Ishikawa (cell line): ENCODE data around the gene IFRD2.

ENCODE experiments used
- CEBPB ChIP-seq: IDR thresholded peaks from 2 replicates; pipeline ENCODE4 v1.6.1; 2012
- CREB1 ChIP-seq: IDR thresholded peaks from 2 replicates; pipeline ENCODE4 v1.6.1; 2012; ENCODE audit warnings: low read depth
- EP300 ChIP-seq: IDR thresholded peaks from 2 replicates; pipeline ENCODE4 v1.6.1; 2012; ENCODE audit warnings: borderline replicate concordance
- MAX ChIP-seq: IDR thresholded peaks from 2 replicates; pipeline ENCODE4 v1.6.1; 2012
- NFIC ChIP-seq: IDR thresholded peaks from 2 replicates; pipeline ENCODE4 v1.6.1; 2012
- RAD21 ChIP-seq: IDR thresholded peaks from 2 replicates; pipeline ENCODE4 v1.6.1; 2012; ENCODE audit warnings: low read depth
- REST ChIP-seq: IDR thresholded peaks from 2 replicates; pipeline ENCODE4 v1.6.1; 2012; ENCODE audit warnings: low read depth, mild to moderate bottlenecking
- TAF1 ChIP-seq: IDR thresholded peaks from 2 replicates; pipeline ENCODE4 v1.6.1; 2012; ENCODE audit warnings: low read depth, mild to moderate bottlenecking
- TCF12 ChIP-seq: IDR thresholded peaks from 2 replicates; pipeline ENCODE4 v1.6.1; 2012; ENCODE audit warnings: low read depth
- TEAD4 ChIP-seq: IDR thresholded peaks from 2 replicates; pipeline ENCODE4 v1.6.1; 2012
- USF1 ChIP-seq: IDR thresholded peaks from 2 replicates; pipeline ENCODE4 v1.6.1; 2012
- YY1 ChIP-seq: IDR thresholded peaks from 2 replicates; pipeline ENCODE4 v1.6.1; 2012; ENCODE audit warnings: low read depth
- ZBTB7A ChIP-seq: IDR thresholded peaks from 2 replicates; pipeline ENCODE4 v1.6.1; 2012; ENCODE audit warnings: low read depth

The IFRD2 gene

GRCh38 chr3:50299638-50299928 is 7.4 kb upstream of the IFRD2 start:
- TF ChIP-seq USF1 (0 out of 2 replicates have a peak, but pooled peaks have one; percentile 24), YY1 (no peak), CREB1 (0 out of 2 replicates have a peak, but pooled peaks have one; percentile 2), NFIC (no peak)

GRCh38 chr3:50298836-50299637 is 6.8 kb upstream of the IFRD2 start, which contains the start of the genes HYAL3 and NAA80:
Gene HYAL3 (minus strand): TSS chr3:50299405. CDS start chr3:50295602, 3,803 bp downstream.
Gene NAA80 (minus strand): TSS chr3:50299405. CDS start chr3:50297463, 1,942 bp downstream.
- TF ChIP-seq MAX (peak; percentile 80), CREB1 (0 out of 2 replicates have a peak, but pooled peaks have one; percentile 11), USF1 (no peak), YY1 (0 out of 2 replicates have a peak, but pooled peaks have one; percentile 49), RAD21 (no peak; the same call in 1 of the 2 replicates), CEBPB (no peak), EP300 (peak; percentile 35; the same call in 1 of the 2 replicates), TEAD4 (peak; percentile 31; the same call in 1 of the 2 replicates), NFIC (no peak)

GRCh38 chr3:50297896-50298725 is 5.9 kb upstream of the IFRD2 start:
- TF ChIP-seq TEAD4 (no peak), CREB1 (no peak), YY1 (no peak)

GRCh38 chr3:50297384-50297775 is 5.2 kb upstream of the IFRD2 start:
- no peak for TF ChIP-seq CREB1
- TF ChIP-seq TEAD4, result no peak
- TF ChIP-seq EP300, result no peak
- TF ChIP-seq REST, result no peak
- TF ChIP-seq MAX, result no peak
- no peak for TF ChIP-seq CEBPB
- no peak for TF ChIP-seq RAD21
- TF ChIP-seq ZBTB7A, result no peak
- no peak for TF ChIP-seq TCF12

GRCh38 chr3:50296721-50297383 is 4.6 kb upstream of the IFRD2 start:
- TF ChIP-seq CEBPB, result no peak
- TF ChIP-seq MAX, result no peak
- no peak for TF ChIP-seq TAF1
- TF ChIP-seq TCF12, result no peak
- TF ChIP-seq TEAD4, result no peak
- no peak for TF ChIP-seq REST
- TF ChIP-seq USF1, result no peak
